GM18909 (cell line): Measurements from ENCODE around the gene TMEM39B.

Source experiments
- ATAC-seq: cut with Tn5 transposase; IDR thresholded peaks from one replicate; pipeline ENCODE4 v1.9.1; 2021; ENCODE audit warnings: mild to moderate bottlenecking; ENCODE audit not compliant: unreplicated experiment, poor library complexity

Gene TMEM39B

GRCh38 chr1:32150847-32151246 is 78.1 kb downstream of the TMEM39B start:
- no peak for ATAC-seq

GRCh38 chr1:32151319-32151787 is 78.6 kb downstream of the TMEM39B start:
- ATAC-seq = no peak
